ENCODE measurements around the gene IL17RA. TPM values are rescaled to one million over a fixed set of nuclear protein-coding genes. Genes with fewer than 3 reads are reported as not detected.

The IL17RA gene
- total RNA-seq, 3 donors from 2014 or later, result 13.8 to 25.3 (median 17.7) TPM

DNA sequence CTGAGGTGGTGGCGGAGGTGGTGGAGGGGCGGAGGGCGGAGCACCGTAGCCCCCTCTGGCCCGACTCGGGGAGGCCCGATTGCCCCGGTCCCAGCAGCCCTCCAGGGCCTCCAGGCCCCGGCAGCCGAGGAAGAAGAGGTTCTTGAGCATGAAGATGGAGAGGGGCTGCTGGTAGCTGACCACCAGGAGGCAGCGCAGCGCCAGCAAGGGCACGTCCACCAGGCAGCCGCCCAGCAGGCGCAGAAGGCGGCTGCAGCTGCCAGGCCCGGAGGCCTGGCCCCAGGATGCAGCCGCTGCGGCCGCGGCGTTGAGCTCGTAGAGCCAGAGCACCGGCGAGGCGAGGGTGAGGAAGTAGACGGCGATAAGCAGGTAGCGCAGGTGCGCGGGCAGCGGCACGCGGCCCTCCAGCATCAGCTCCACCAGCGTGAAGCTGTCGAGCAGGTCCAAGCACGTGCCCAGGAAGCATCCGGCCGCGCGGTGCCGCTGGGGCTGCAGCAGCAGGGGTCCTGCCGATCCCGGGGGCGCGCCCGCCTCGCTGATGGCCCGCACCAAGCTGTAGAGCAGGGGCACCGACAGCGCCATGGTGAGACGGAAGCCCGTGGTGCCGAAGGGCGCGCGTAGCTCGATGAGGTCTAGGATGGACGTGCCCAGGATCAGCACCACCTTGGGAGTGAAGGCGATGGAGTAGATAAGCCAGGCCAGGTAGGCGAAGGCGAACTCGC lies 34.8 kb downstream of the IL17RA start:
- intact Hi-C loops (cut with DNase I; ENCODE audit: low total_unique reads), result no loop called here
- Histone ChIP-seq H3K9me3 (no peaks in the 10 kb centered on the region), H3K36me3 (no peaks in the 10 kb centered on the region), H3K4me1 (peaks cover 0 to 5% of the 10 kb centered on the region in 2 donors), H3K27ac (no peak overlapping the region), H3K27me3 (peaks cover 3 to 16% of the 10 kb centered on the region in 2 donors), H3K4me3 (no peak overlapping the region)
- no peak for DNase-seq (ENCODE audit: low spot score in 2 of 2)
- TF ChIP-seq POLR2A (IDR thresholded peaks at IDR 0.05) (no peak), POLR2AphosphoS5 (IDR thresholded peaks at IDR 0.05) (no peak)
- TF ChIP-seq, protein P1, sequence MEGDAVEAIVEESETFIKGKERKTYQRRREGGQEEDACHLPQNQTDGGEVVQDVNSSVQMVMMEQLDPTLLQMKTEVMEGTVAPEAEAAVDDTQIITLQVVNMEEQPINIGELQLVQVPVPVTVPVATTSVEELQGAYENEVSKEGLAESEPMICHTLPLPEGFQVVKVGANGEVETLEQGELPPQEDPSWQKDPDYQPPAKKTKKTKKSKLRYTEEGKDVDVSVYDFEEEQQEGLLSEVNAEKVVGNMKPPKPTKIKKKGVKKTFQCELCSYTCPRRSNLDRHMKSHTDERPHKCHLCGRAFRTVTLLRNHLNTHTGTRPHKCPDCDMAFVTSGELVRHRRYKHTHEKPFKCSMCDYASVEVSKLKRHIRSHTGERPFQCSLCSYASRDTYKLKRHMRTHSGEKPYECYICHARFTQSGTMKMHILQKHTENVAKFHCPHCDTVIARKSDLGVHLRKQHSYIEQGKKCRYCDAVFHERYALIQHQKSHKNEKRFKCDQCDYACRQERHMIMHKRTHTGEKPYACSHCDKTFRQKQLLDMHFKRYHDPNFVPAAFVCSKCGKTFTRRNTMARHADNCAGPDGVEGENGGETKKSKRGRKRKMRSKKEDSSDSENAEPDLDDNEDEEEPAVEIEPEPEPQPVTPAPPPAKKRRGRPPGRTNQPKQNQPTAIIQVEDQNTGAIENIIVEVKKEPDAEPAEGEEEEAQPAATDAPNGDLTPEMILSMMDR (IDR thresholded peaks at IDR 0.05), result no peak

DNA sequence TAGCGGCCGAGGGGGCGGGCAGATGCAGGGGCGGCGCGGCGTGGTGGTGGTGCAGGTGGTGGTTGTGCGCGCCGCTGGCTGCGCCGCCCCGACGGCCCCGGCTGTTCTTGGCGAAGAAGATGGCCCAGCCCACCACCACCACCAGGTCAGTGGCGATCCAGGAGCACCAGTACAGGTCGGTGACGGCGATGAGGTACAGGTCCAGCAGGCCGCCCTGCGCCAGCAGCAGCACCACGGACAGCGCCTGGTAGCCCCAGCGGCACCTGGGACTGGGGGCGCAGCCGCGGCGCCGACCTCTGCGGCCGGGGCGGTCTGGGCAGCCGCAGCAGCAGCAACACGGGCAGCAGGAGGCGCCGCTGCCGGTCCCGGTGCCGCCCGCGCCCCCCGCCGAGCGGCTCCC lies 35.5 kb downstream of the IL17RA start:
- intact Hi-C loops (cut with DNase I; ENCODE audit: low total_unique reads), result no loop called here
- peaks cover 0 to 5% of the 10 kb centered on the region in 2 donors for H3K4me1 ChIP-seq
- no peak overlapping the region for H3K27ac ChIP-seq
- peak in 1 of 2 donors; percentile 59 for DNase-seq (ENCODE audit: low spot score in 2 of 2)
- TF ChIP-seq POLR2AphosphoS5 (IDR thresholded peaks at IDR 0.05) (no peak), POLR2A (IDR thresholded peaks at IDR 0.05) (no peak)
- TF ChIP-seq, protein P1 (IDR thresholded peaks at IDR 0.05), result no peak
- H3K36me3 ChIP-seq, result no peaks in the 10 kb centered on the region
- peaks cover 3 to 16% of the 10 kb centered on the region in 2 donors for H3K27me3 ChIP-seq
- no peaks in the 10 kb centered on the region for H3K9me3 ChIP-seq
- H3K4me3 ChIP-seq, result peak overlapping the region; percentile 48 to 79 (median 64)

DNA sequence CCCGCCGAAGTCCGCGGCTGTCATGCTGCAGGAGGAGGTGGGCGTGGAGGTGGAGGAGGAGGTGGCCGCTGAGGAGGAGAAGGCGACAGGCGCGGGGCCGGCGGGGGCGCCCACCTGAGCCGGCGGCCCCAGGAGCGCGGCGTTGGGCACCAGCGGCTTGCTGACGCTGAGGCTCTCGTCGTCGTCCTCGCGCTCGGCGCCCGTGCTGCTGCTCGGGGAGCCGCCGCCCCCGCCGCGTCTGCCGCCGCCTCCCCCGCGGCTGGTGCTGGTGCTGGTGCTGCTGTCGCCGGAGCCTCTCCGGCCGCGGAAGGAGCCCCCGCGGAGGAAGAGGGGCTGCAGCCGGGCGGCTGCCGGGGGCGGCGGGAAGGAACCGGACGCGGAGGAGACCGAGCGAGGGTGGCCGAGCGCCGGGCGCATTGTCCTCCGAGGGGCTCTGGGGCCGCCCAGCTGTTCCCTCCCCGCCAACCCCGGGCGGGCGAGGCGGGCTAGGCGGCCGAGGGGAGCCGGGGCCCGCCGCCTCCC lies 36.0 kb downstream of the IL17RA start:
- TF ChIP-seq, protein P1 (IDR thresholded peaks at IDR 0.05), result no peak
- TF ChIP-seq POLR2AphosphoS5 (IDR thresholded peaks at IDR 0.05), result no peak
- TF ChIP-seq POLR2A (IDR thresholded peaks at IDR 0.05), result no peak
- Histone ChIP-seq H3K9me3 (no peaks in the 10 kb centered on the region), H3K27ac (peak overlapping the region in 1 of 2 donors; percentile 13), H3K4me3 (peak overlapping the region; percentile 48 to 79 (median 64)), H3K4me1 (peaks cover 0 to 5% of the 10 kb centered on the region in 2 donors), H3K36me3 (no peaks in the 10 kb centered on the region), H3K27me3 (peaks cover 3 to 16% of the 10 kb centered on the region in 2 donors)
- DNase-seq (ENCODE audit: low spot score in 2 of 2), result no peak
- intact Hi-C loops (cut with DNase I; ENCODE audit: low total_unique reads), result no loop called here

DNA sequence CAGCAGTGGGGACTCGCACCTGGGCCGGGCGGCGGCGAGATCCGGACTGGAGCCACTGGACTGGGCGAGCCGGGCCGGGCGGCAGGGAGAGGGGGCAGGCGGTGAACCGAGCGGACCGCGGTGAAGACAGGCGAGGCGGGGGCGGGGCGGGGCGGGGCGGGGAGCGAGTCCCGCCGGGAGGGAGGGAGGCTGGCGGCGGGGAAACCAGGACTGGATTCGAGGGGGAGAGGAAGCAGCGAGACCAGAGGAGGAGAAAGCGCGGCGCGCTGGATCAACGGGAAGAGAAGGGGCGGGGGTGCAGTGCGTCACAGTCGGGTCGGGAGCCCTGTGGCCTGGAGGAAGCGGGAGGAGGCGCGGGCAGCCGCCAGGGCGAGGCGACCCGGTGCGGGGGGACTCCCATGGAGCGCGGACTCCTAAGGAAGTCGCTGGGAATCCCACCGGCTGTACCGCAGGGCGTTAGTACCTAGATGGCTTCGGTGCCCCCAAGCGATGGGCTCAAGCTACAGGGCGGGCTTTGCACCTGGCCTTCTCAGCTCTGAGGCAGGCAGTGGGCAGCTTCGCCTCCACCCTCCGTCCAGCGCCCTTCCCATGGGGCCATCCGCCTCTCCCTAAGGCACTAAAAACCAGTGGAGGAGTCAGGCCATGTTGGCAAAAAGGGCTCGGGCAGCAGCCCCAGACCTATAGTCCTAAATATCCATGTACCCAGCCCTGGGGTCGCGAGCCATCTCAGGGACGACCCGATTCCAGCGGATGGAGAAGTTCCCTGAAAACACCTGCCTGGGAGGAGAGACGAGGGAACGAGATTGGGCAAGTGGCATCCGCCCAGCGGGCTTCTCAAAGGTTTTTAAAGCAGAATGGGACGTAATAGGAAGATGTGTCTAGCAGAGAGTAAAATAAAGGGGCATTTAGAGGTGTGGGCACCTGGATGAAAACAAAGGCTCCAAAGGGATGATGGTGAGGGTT lies 36.7 kb downstream of the IL17RA start, which contains the start of gene TMEM121B:
Gene TMEM121B, minus strand, starts transcription at position 128 of the 963 bp plus-strand sequence. CDS start 233 bp downstream, outside the sequence.
- intact Hi-C loops (cut with DNase I; ENCODE audit: low total_unique reads), result no loop called here
- H3K36me3 ChIP-seq, result no peaks in the 10 kb centered on the region
- H3K4me3 ChIP-seq, result peak within 1 kb of the TSS; percentile 48 to 79 (median 64)
- TF ChIP-seq, protein P1 (IDR thresholded peaks at IDR 0.05), result no peak
- TF ChIP-seq POLR2AphosphoS5 (IDR thresholded peaks at IDR 0.05), result no peak
- TF ChIP-seq POLR2A (IDR thresholded peaks at IDR 0.05), result no peak
- H3K9me3 ChIP-seq, result no peaks in the 10 kb centered on the region
- peaks cover 3 to 16% of the 10 kb centered on the region in 2 donors for H3K27me3 ChIP-seq
- peak; percentile 36 to 73 for DNase-seq (ENCODE audit: low spot score in 2 of 2)
- H3K4me1 ChIP-seq, result peaks cover 0 to 5% of the 10 kb centered on the region in 2 donors
- H3K27ac ChIP-seq, result peak within 1 kb of the TSS in 1 of 2 donors; percentile 13
